K562 (cell line): ENCODE measurements around the gene KIF5A. TPM values are rescaled to one million over a fixed set of nuclear protein-coding genes. Genes with fewer than 3 reads are reported as not detected.
"Not testable (repeated sequence)": the region's sequence is repeated elsewhere in the genome, so short reads cannot be mapped to it uniquely, and the experiment has no call there.

Source experiments
- ATAC-seq: fragments of 200-7000 bp; cut with Tn5 transposase; 3 replicates; pipeline ENCODE4 v1.9.1; 2020; ENCODE audit warnings: moderate library complexity
- BruUV-seq: library from RNA; stranded (reverse); fragments of 400-500 nt; replicated peaks from 2 replicates; lab custom pipeline; 2021; lab: Mats Ljungman, UMichigan
- CTCF ChIA-PET: fragments of 300-600 bp; formaldehyde crosslinking; extraction: SDS; loops from one replicate; lab custom pipeline; 2021; ENCODE audit warnings: low intra/inter-chr PET ratio; lab: Yijun Ruan, JAX
- POLR2A ChIA-PET: fragments of 300-600, 350-650 bp; sonication (Branson Sonifier 250); formaldehyde crosslinking; extraction: SDS; loops from one replicate; lab custom pipeline; 2021; ENCODE audit warnings: antibody characterized with exemption, inconsistent platforms; lab: Yijun Ruan, JAX
- DNase-seq, 4 experiments: peaks; one replicate each; pipeline versions ENCODE4 v3.0.0 to v3.0.0-alpha.2; 2011 to 2018; ENCODE audit warnings: low spot score in 3 of 4, mixed read lengths in 3 of 4; ENCODE audit errors: extremely low read depth in 1 of 4
- FAIRE-seq: peaks from 2 replicates; lab custom pipeline; 2011; peaks lifted over from hg19 to GRCh38; lab: Jason Lieb, UNC
- H2AFZ ChIP-seq: 2 replicates; pipeline ENCODE4 v1.6.0; 2011; ENCODE audit warnings: low read depth, low read length, control low read depth, inconsistent platforms
- H3K27ac ChIP-seq: fragments of 200-600 bp; 3 replicates; pipeline ENCODE4 v1.8.0; 2011; ENCODE audit warnings: low read depth, mild to moderate bottlenecking, control low read depth, inconsistent platforms, low read length, moderate library complexity, mixed read lengths; ENCODE audit errors: extremely low read depth
- H3K27me3 ChIP-seq, 2 experiments: fragments of 300-600 bp in 1 of 2; 2 replicates in 1 of 2; 3 replicates in 1 of 2; pipeline versions ENCODE4 v1.6.0 to v1.8.0; 2011; ENCODE audit warnings: inconsistent platforms in 2 of 2, low read length in 2 of 2, mild to moderate bottlenecking in 1 of 2, mixed read lengths in 1 of 2, moderate library complexity in 1 of 2; ENCODE audit not compliant: control insufficient read depth in 2 of 2, insufficient read depth in 2 of 2
- H3K36me3 ChIP-seq: fragments of 300-600 bp; 3 replicates; pipeline ENCODE4 v1.8.0; 2011; ENCODE audit warnings: mild to moderate bottlenecking, low read length, inconsistent platforms; ENCODE audit not compliant: control insufficient read depth, insufficient read depth
- H3K4me1 ChIP-seq, 2 experiments: fragments of 200-600 bp in 1 of 2; replicated peaks in 1 of 2; 2 replicates in 1 of 2; 3 replicates in 1 of 2; pipeline versions ENCODE4 v1.5.1 to v1.8.0; 2011; ENCODE audit warnings: inconsistent platforms in 2 of 2, low read length in 2 of 2, mild to moderate bottlenecking in 1 of 2, mixed read lengths in 1 of 2, moderate library complexity in 1 of 2; ENCODE audit not compliant: control insufficient read depth in 2 of 2, insufficient read depth in 2 of 2
- H3K4me2 ChIP-seq: 2 replicates; pipeline ENCODE4 v1.6.1; 2011; ENCODE audit warnings: low read length, control low read depth, inconsistent platforms, mixed read lengths; ENCODE audit not compliant: insufficient read depth
- H3K4me3 ChIP-seq: fragments of 200-600 bp; sonication (generic), shearing (Covaris generic); 2 replicates; pipeline ENCODE4 v1.5.1; 2016; ENCODE audit warnings: control low read depth, inconsistent platforms
- H3K79me2 ChIP-seq: fragments of 200-600 bp; 3 replicates; pipeline ENCODE4 v1.8.0; 2011; ENCODE audit warnings: low read length, inconsistent platforms; ENCODE audit not compliant: control insufficient read depth, insufficient read depth
- H3K9ac ChIP-seq, 2 experiments: 2 replicates each; pipeline versions ENCODE4 v1.6.0 to v1.6.1; 2011; ENCODE audit warnings: low read depth in 2 of 2, low read length in 2 of 2, control low read depth in 1 of 2, inconsistent platforms in 1 of 2, mild to moderate bottlenecking in 1 of 2, mixed read lengths in 1 of 2; ENCODE audit not compliant: insufficient read depth in 1 of 2
- H3K9me1 ChIP-seq: one replicate; pipeline ENCODE4 v1.6.0; 2011; ENCODE audit warnings: inconsistent platforms, mild to moderate bottlenecking, low read length, moderate library complexity; ENCODE audit not compliant: control insufficient read depth, insufficient read depth
- H3K9me3 ChIP-seq: replicated peaks from 2 replicates; pipeline ENCODE4 v1.5.1; 2011; ENCODE audit warnings: low read depth, low read length, inconsistent platforms; ENCODE audit not compliant: control insufficient read depth, insufficient read depth
- H4K20me1 ChIP-seq: replicated peaks from 2 replicates; pipeline ENCODE4 v1.6.1; 2011; ENCODE audit warnings: low read length, inconsistent platforms, mixed read lengths; ENCODE audit not compliant: control insufficient read depth, insufficient read depth
- IRF2 ChIP-seq: sonication (generic); formaldehyde crosslinking; IDR thresholded peaks from 2 replicates; pipeline ENCODE4 v1.8.1; 2022; ENCODE audit warnings: mild to moderate bottlenecking, missing genetic modification reagents
- POLR2G ChIP-seq: fragments of 200-400 bp; formaldehyde crosslinking; IDR thresholded peaks from 2 replicates; pipeline ENCODE4 v1.6.1; 2017; ENCODE audit warnings: low read depth, mild to moderate bottlenecking, antibody characterized with exemption, low read length, moderate library complexity
- SMAD4 ChIP-seq: fragments of 250-450 bp; sonication (Bioruptor Pico); conservative IDR thresholded peaks from 2 replicates; pipeline ENCODE4 v1.8.0; 2021; ENCODE audit warnings: inconsistent platforms, mild to moderate bottlenecking, moderate library complexity
- ZFP30 ChIP-seq: fragments of 250-450 bp; sonication (Bioruptor Pico); IDR thresholded peaks from 2 replicates; pipeline ENCODE4 v1.8.0; 2022; ENCODE audit warnings: moderate library complexity, mild to moderate bottlenecking, inconsistent platforms, borderline replicate concordance
- WGBS: fragments of 100-300 bp; shearing (Covaris generic); methylation state at CpG from one replicate; pipeline ENCODE4 v1.1.6; 2016; ENCODE audit warnings: low coverage, mixed read lengths; ENCODE audit not compliant: insufficient coverage; ENCODE audit errors: missing lambda C conversion rate; 5-methylcytosine and 5-hydroxymethylcytosine counted together
- in situ Hi-C: fragments of 300-500 bp; cut with MboI; formaldehyde crosslinking; loops from 4 replicates; pipeline ENCODE4 v1.15.0; 2018; ENCODE audit warnings: inconsistent platforms, mixed read lengths
- intact Hi-C: fragments of 100-400 bp; cut with micrococcal nuclease; formaldehyde crosslinking; loops from 2 replicates; pipeline ENCODE4 v1.14.2; 2022
- polyA plus RNA-seq, 8 experiments: library from polyadenylated mRNA; depleted of rRNA in 4 of 8; stranded (reverse) in 5 of 8; unstranded in 3 of 8; fragments of >200 nt; fragmentation: Nextera tagmentation in 2 of 8; fragmentation: Illumina TruSeq in 1 of 8; extraction: Ambion mirVana in 2 of 8; extraction: Trizol in 1 of 8; gene quantifications; 2 replicates each; pipeline versions ENCODE4 v1.2.1 to v1.2.3, GENCODE V29; 2011 to 2014; ENCODE audit warnings: inconsistent platforms in 1 of 8, missing spikeins in 1 of 8
- total RNA-seq, 7 experiments: library from RNA; depleted of rRNA in 6 of 7; stranded (reverse); fragments of >200 nt in 6 of 7; fragmentation: Illumina TruSeq in 2 of 7; extraction: Trizol in 2 of 7; gene quantifications; 2 replicates each; pipeline versions ENCODE4 v1.2.1 to v1.2.3, GENCODE V29; 2011 to 2021; ENCODE audit warnings: low replicate concordance in 1 of 7

The KIF5A gene
- total and polyA plus RNA-seq, 9 of the 15 experiments (the other 6 are each of a cell fraction or from before 2014, with no cell fraction given) = 3.4 to 17.7 (median 8.0) TPM

DNA sequence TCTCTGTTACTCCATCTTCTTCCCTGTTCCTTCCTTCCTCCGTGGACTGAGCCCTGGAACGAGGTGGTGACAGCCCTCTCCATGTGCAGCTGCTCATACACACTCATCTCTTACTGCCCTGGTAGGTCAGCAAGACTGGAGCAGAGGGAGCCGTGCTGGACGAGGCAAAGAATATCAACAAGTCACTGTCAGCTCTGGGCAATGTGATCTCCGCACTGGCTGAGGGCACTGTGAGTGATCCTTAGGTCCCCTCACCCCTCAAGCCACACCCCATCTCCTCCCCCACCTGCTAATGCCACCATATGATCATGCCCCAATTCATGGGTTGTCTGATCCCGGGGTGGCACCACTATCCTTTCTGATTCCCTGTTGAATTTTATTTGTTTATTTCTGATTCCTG lies 19.0 kb downstream of the KIF5A start:
- no peak overlapping the region for H2AFZ ChIP-seq
- no peak overlapping the region for H3K27ac ChIP-seq
- H3K9me1 ChIP-seq = no peaks in the 10 kb centered on the region
- WGBS = 79% methylated on average over 6 of the region's 6 CpGs
- ChIA-PET CTCF (no interaction called here), POLR2A (interaction anchor here (0.6 kb wide), 2 partner anchors 105 to 231 kb away, joined by 3 read pairs; no protein-coding TSS in a partner anchor)
- H3K9me3 ChIP-seq = no peaks in the 10 kb centered on the region
- no peak overlapping the region; a peak in 1 of 4 replicates for H3K9ac ChIP-seq
- H3K4me3 ChIP-seq = no peak overlapping the region
- FAIRE-seq = no peak
- H3K27me3 ChIP-seq = no peaks in the 10 kb centered on the region
- in situ Hi-C loops = no loop called here
- H3K4me1 ChIP-seq = no peaks in the 10 kb centered on the region
- H3K79me2 ChIP-seq = no peaks in the 10 kb centered on the region
- no peak overlapping the region for H3K4me2 ChIP-seq
- H4K20me1 ChIP-seq = no peaks in the 10 kb centered on the region
- no peak for ATAC-seq
- no peak for DNase-seq
- peaks cover 55% of the 10 kb centered on the region; the same call in 2 of the 3 replicates for H3K36me3 ChIP-seq
- intact Hi-C loops = no loop called here
- TF ChIP-seq IRF2 (CRISPR knock-in tag) (0 out of 2 replicates have a peak, but pooled peaks have one; percentile 22), ZFP30 (CRISPR knock-in tag) (no peak)
- BruUV-seq = no TSS peak

DNA sequence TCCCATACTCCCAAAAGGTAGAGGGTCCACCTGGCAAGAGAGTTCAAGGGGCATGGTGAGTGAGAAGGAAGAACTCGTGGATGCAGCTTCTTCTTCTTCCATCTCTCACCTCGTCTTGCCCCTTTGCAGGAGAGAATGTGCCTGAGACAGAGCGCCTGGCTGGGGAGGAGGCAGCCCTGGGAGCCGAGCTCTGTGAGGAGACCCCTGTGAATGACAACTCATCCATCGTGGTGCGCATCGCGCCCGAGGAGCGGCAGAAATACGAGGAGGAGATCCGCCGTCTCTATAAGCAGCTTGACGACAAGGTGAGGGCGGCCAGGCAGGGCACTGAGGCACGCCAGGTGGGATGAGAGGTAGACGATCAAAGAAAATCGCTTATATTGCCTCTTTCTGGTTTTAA lies 20.0 kb downstream of the KIF5A start:
- TF ChIP-seq SMAD4 (CRISPR knock-in tag) (no peak), POLR2G (0 out of 2 replicates have a peak, but pooled peaks have one; percentile 15)
- Histone ChIP-seq H3K36me3 (peaks cover 47% of the 10 kb centered on the region; the same call in 2 of the 3 replicates), H3K4me3 (no peak overlapping the region), H3K27me3 (no peaks in the 10 kb centered on the region), H3K79me2 (no peaks in the 10 kb centered on the region), H3K9me3 (no peaks in the 10 kb centered on the region), H4K20me1 (no peaks in the 10 kb centered on the region), H3K9me1 (no peaks in the 10 kb centered on the region), H2AFZ (no peak overlapping the region), H3K27ac (no peak overlapping the region), H3K4me2 (no peak overlapping the region), H3K9ac (0 out of 4 replicates have a peak overlapping the region, but pooled peaks of 1 of the 2 experiments have one; percentile 33), H3K4me1 (no peaks in the 10 kb centered on the region)
- POLR2A ChIA-PET = no interaction called here
- no TSS peak for BruUV-seq
- in situ Hi-C loops (no loop called here), intact Hi-C loops (no loop called here)
- WGBS = 86% methylated on average over 18 of the region's 18 CpGs
- CTCF ChIA-PET = no interaction called here
- ATAC-seq (no peak), FAIRE-seq (no peak), DNase-seq (no peak)

- H3K36me3 ChIP-seq = peaks cover 53% of the 10 kb centered on the region; the same call in 2 of the 3 replicates
- H3K9me1 ChIP-seq, H3K9me3 ChIP-seq, ATAC-seq, H3K4me3 ChIP-seq, intact Hi-C loops, CTCF ChIA-PET, H2AFZ ChIP-seq, H4K20me1 ChIP-seq, H3K79me2 ChIP-seq, H3K9ac ChIP-seq, H3K4me2 ChIP-seq, BruUV-seq, FAIRE-seq, H3K27me3 ChIP-seq, H3K4me1 ChIP-seq, H3K27ac ChIP-seq, DNase-seq, in situ Hi-C loops: not testable (repeated sequence)
- POLR2A ChIA-PET = interaction anchor here (0.7 to 0.8 kb wide), 2 partner anchors 10 to 21 kb away, joined by 3 read pairs; no protein-coding TSS in a partner anchor
- 93% methylated on average over 13 of the region's 13 CpGs for WGBS
These were observed 20.6 kb downstream of the KIF5A start for GRCh38 chr12:57570438-57570837.
